ENCODE results near the gene USP47. TPM values are rescaled to one million over a fixed set of nuclear protein-coding genes. Genes with fewer than 3 reads are reported as not detected.

Gene USP47
- total and polyA plus RNA-seq, 12 donors, result 36.9 to 107 (median 43.0) TPM

- no peaks in the 10 kb centered on the region for H3K9me3 ChIP-seq (replicated peaks in 1 of 3)
- 93 to 100% (median 99%) methylated on average over 1 of the region's 1 CpG for WGBS, 4 donors
- no peak overlapping the region for H3K4me3 ChIP-seq
- TF ChIP-seq POLR2A (IDR thresholded peaks at IDR 0.05) (no peak), CTCF (IDR thresholded peaks at IDR 0.05) (no peak)
- H3K36me3 ChIP-seq (replicated peaks in 1 of 2), result no peaks in the 10 kb centered on the region
- H3K27ac ChIP-seq, result no peak overlapping the region
- no peak for DNase-seq
- no peaks in the 10 kb centered on the region for H3K27me3 ChIP-seq
- intact Hi-C loops (cut with DNase I), result no loop called here
- H3K4me1 ChIP-seq (replicated peaks in 1 of 2), result no peaks in the 10 kb centered on the region
Observed at GRCh38 chr11:11805228-11805627, 36.5 kb upstream of the USP47 start.

- WGBS, 4 donors, result 78 to 86% (median 82%) methylated on average over 3 of the region's 3 CpGs
- no peak for TF ChIP-seq CTCF (IDR thresholded peaks at IDR 0.05)
- TF ChIP-seq POLR2A (IDR thresholded peaks at IDR 0.05), result no peak
- no peak for DNase-seq
- Histone ChIP-seq H3K4me1 (replicated peaks in 1 of 2) (no peaks in the 10 kb centered on the region), H3K36me3 (replicated peaks in 1 of 2) (no peaks in the 10 kb centered on the region), H3K9me3 (replicated peaks in 1 of 3) (no peaks in the 10 kb centered on the region), H3K27me3 (no peaks in the 10 kb centered on the region), H3K4me3 (no peak overlapping the region), H3K27ac (no peak overlapping the region)
- intact Hi-C loops (cut with DNase I), result no loop called here
Observed at GRCh38 chr11:11806074-11806473, 35.7 kb upstream of the USP47 start.

GRCh38 chr11:11806586-11806985 is 35.2 kb upstream of the USP47 start:
- intact Hi-C loops (cut with DNase I), result no loop called here
- DNase-seq, result no peak
- Histone ChIP-seq H3K4me3 (no peak overlapping the region), H3K36me3 (replicated peaks in 1 of 2) (no peaks in the 10 kb centered on the region), H3K4me1 (replicated peaks in 1 of 2) (no peaks in the 10 kb centered on the region), H3K9me3 (replicated peaks in 1 of 3) (no peaks in the 10 kb centered on the region), H3K27ac (no peak overlapping the region), H3K27me3 (no peaks in the 10 kb centered on the region)
- no peak for TF ChIP-seq CTCF (IDR thresholded peaks at IDR 0.05)
- no peak for TF ChIP-seq POLR2A (IDR thresholded peaks at IDR 0.05)

- H3K4me1 ChIP-seq (replicated peaks in 1 of 2), result no peaks in the 10 kb centered on the region
- TF ChIP-seq POLR2A (IDR thresholded peaks at IDR 0.05) (no peak), CTCF (IDR thresholded peaks at IDR 0.05) (no peak)
- intact Hi-C loops (cut with DNase I), result no loop called here
- DNase-seq, result no peak
- H3K4me3 ChIP-seq, result no peak overlapping the region
- no peaks in the 10 kb centered on the region for H3K9me3 ChIP-seq (replicated peaks in 1 of 3)
- 82 to 86% (median 84%) methylated on average over 8 of the region's 8 CpGs for WGBS, 4 donors
- no peaks in the 10 kb centered on the region for H3K36me3 ChIP-seq (replicated peaks in 1 of 2)
- no peaks in the 10 kb centered on the region for H3K27me3 ChIP-seq
- H3K27ac ChIP-seq, result no peak overlapping the region
Observed at GRCh38 chr11:11807811-11808782, 33.7 kb upstream of the USP47 start.
